ENCODE data around the gene OR5K4.

- TF ChIP-seq CTCF (conservative IDR thresholded peaks at IDR 0.05; ENCODE audit: low read depth, low read length): no peak
- no peak for TF ChIP-seq POLR2A (IDR thresholded peaks at IDR 0.05; ENCODE audit: low read depth, low read length)
- TF ChIP-seq, protein P1, sequence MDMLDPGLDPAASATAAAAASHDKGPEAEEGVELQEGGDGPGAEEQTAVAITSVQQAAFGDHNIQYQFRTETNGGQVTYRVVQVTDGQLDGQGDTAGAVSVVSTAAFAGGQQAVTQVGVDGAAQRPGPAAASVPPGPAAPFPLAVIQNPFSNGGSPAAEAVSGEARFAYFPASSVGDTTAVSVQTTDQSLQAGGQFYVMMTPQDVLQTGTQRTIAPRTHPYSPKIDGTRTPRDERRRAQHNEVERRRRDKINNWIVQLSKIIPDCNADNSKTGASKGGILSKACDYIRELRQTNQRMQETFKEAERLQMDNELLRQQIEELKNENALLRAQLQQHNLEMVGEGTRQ (IDR thresholded peaks at IDR 0.05; ENCODE audit: low read depth, low read length): no peak
- TF ChIP-seq CEBPB (IDR thresholded peaks at IDR 0.05; ENCODE audit: low read depth, low read length): no peak
- TF ChIP-seq, protein P2, sequence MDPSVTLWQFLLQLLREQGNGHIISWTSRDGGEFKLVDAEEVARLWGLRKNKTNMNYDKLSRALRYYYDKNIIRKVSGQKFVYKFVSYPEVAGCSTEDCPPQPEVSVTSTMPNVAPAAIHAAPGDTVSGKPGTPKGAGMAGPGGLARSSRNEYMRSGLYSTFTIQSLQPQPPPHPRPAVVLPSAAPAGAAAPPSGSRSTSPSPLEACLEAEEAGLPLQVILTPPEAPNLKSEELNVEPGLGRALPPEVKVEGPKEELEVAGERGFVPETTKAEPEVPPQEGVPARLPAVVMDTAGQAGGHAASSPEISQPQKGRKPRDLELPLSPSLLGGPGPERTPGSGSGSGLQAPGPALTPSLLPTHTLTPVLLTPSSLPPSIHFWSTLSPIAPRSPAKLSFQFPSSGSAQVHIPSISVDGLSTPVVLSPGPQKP (IDR thresholded peaks at IDR 0.05; ENCODE audit: borderline replicate concordance, low read depth, low read length): no peak
- no peak for TF ChIP-seq CHD1 (IDR thresholded peaks at IDR 0.05; ENCODE audit: low read depth, low read length)
- TF ChIP-seq SMC3 (IDR thresholded peaks at IDR 0.05; ENCODE audit: low read depth, low read length): no peak
- no peak for TF ChIP-seq RFX5 (IDR thresholded peaks at IDR 0.05; ENCODE audit: low read depth, low read length)
- TF ChIP-seq BHLHE40 (IDR thresholded peaks at IDR 0.05; ENCODE audit: low read depth, low read length): no peak
- TF ChIP-seq RCOR1 (IDR thresholded peaks at IDR 0.05; ENCODE audit: insufficient replicate concordance, low read length): no peak
- TF ChIP-seq MXI1 (IDR thresholded peaks at IDR 0.05; ENCODE audit: borderline replicate concordance, low read depth, low read length): no peak
- TF ChIP-seq NFE2L2 (IDR thresholded peaks at IDR 0.05; ENCODE audit: low read depth, low read length): no peak
- TF ChIP-seq RAD21 (IDR thresholded peaks at IDR 0.05; ENCODE audit: low read length): no peak
- TF ChIP-seq MAFK (IDR thresholded peaks at IDR 0.05; ENCODE audit: low read depth, low read length): no peak
Measured at GRCh38 chr3:98360681-98361080, 7.0 kb downstream of the OR5K4 start.

Data from IMR-90 (cell line).